PC-9 (cell line): ENCODE measurements around the gene ATP6V0E1. TPM values are rescaled to one million over a fixed set of nuclear protein-coding genes. Genes with fewer than 3 reads are reported as not detected.

Source experiments
- BruUV-seq: library from RNA; stranded (reverse); fragments of 400-500 nt; replicated peaks from 2 replicates; lab custom pipeline; 2021; lab: Mats Ljungman, UMichigan
- CTCF ChIA-PET: fragments of 300-600 bp; sonication (Branson Sonifier 250); formaldehyde crosslinking; loops from one replicate; lab custom pipeline; 2022; ENCODE audit warnings: antibody characterized with exemption; lab: Charles Lee
- POLR2A ChIA-PET: fragments of 300-600 bp; sonication (Branson Sonifier 250); formaldehyde crosslinking; loops from one replicate; lab custom pipeline; 2022; ENCODE audit warnings: antibody characterized with exemption; ENCODE audit not compliant: unreplicated experiment; lab: Charles Lee
- DNase-seq, 2 experiments: peaks; one replicate each; pipeline versions ENCODE4 v3.0.0 to v3.0.0-alpha.2; 2015 to 2022; ENCODE audit warnings: mixed read lengths in 1 of 2
- H2AFZ ChIP-seq: fragments of 200-600 bp; sonication (generic); 2 replicates; pipeline ENCODE4 v1.8.1; 2017; ENCODE audit warnings: antibody characterized with exemption
- H3F3A ChIP-seq: fragments of 200-600 bp; sonication (generic); 2 replicates; pipeline ENCODE4 v1.8.1; 2017; ENCODE audit warnings: antibody characterized with exemption, mild to moderate bottlenecking, low read depth; ENCODE audit not compliant: insufficient read depth
- H3K27ac ChIP-seq: fragments of 200-600 bp; sonication (generic); 2 replicates; pipeline ENCODE4 v1.6.1; 2016; ENCODE audit warnings: mixed run types
- H3K27me3 ChIP-seq: fragments of 200-600 bp; sonication (generic); 2 replicates; pipeline ENCODE4 v1.6.1; 2016; ENCODE audit warnings: low read depth, mixed run types; ENCODE audit not compliant: insufficient read depth
- H3K36me3 ChIP-seq: fragments of 200-600 bp; sonication (generic); 2 replicates; pipeline ENCODE4 v1.6.1; 2016; ENCODE audit warnings: low read depth, mixed run types
- H3K4me1 ChIP-seq: fragments of 200-600 bp; sonication (generic); replicated peaks from 2 replicates; pipeline ENCODE4 v1.6.1; 2016; ENCODE audit warnings: mixed run types; ENCODE audit not compliant: insufficient read depth
- H3K4me2 ChIP-seq: fragments of 200-600 bp; sonication (generic); 2 replicates; pipeline ENCODE4 v1.6.1; 2017; ENCODE audit warnings: mixed run types
- H3K4me3 ChIP-seq: fragments of 200-600 bp; sonication (generic); 2 replicates; pipeline ENCODE4 v1.6.1; 2016; ENCODE audit warnings: mixed run types
- H3K79me2 ChIP-seq: fragments of 200-600 bp; sonication (generic); 2 replicates; pipeline ENCODE4 v1.6.1; 2017; ENCODE audit warnings: low read depth, mixed run types
- H3K9me2 ChIP-seq: fragments of 200-600 bp; sonication (generic); 2 replicates; pipeline ENCODE4 v1.8.1; 2017; ENCODE audit warnings: mild to moderate bottlenecking; ENCODE audit not compliant: insufficient read depth
- H3K9me3 ChIP-seq: fragments of 200-600 bp; sonication (generic); 2 replicates; pipeline ENCODE4 v1.8.1; 2016; ENCODE audit warnings: low read depth; ENCODE audit not compliant: insufficient read depth
- H4K20me1 ChIP-seq: fragments of 200-600 bp; sonication (generic); 2 replicates; pipeline ENCODE4 v1.8.1; 2017; ENCODE audit not compliant: insufficient read depth
- CTCF ChIP-seq: fragments of 200-600 bp; sonication (generic); conservative IDR thresholded peaks from 2 replicates; pipeline ENCODE4 v1.6.1; 2017; ENCODE audit warnings: mixed run types, antibody characterized with exemption, mild to moderate bottlenecking, moderate library complexity
- EZH2 ChIP-seq: fragments of 200-600 bp; sonication (generic); IDR thresholded peaks from 2 replicates; pipeline ENCODE4 v1.8.0; 2017; ENCODE audit warnings: antibody characterized with exemption, low read depth
- intact Hi-C: fragments of 100-400 bp; cut with micrococcal nuclease; formaldehyde crosslinking; loops from one replicate; pipeline ENCODE4 v1.10.0; 2022; ENCODE audit not compliant: unreplicated experiment
- total RNA-seq: library from RNA; stranded (reverse); gene quantifications from 2 replicates; pipeline ENCODE4 v1.2.3, GENCODE V29; 2021

The ATP6V0E1 gene
- total RNA-seq, 1 experiment from 2014 or later: 251 TPM

DNA sequence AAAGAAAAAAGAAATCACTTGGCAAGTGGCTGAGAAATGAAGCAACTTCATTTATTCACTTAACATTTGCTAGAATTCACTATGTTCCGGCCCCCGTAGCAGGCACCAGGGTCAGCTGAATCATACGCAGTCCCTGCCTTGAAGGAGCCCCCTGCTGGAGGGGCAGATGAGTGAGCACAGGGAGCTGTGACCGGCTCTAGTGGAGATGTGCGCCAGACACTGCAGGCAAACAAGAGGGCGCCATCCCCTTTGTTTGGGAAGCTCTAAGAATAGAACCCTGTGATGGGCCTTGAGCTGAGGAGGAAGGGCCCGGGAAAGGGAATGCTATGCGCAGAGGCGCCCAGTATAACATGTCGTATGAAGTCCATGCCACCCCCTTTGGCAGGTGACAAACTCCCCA is 44.5 kb upstream of the ATP6V0E1 start:
- intact Hi-C loops: no loop called here
- POLR2A ChIA-PET: no interaction called here
- Histone ChIP-seq H3K79me2 (no peaks in the 10 kb centered on the region), H3K36me3 (0 out of 2 replicates have a peak, but pooled peaks cover 10% of the 10 kb centered on the region), H3F3A (no peaks in the 10 kb centered on the region), H3K9me2 (no peaks in the 10 kb centered on the region), H2AFZ (no peak overlapping the region), H3K4me3 (no peak overlapping the region), H3K27me3 (no peaks in the 10 kb centered on the region), H3K4me1 (no peaks in the 10 kb centered on the region), H3K27ac (no peak overlapping the region), H4K20me1 (no peaks in the 10 kb centered on the region), H3K9me3 (no peaks in the 10 kb centered on the region), H3K4me2 (no peak overlapping the region)
- no TSS peak for BruUV-seq
- peak in 1 of 2 experiments; percentile 16 for DNase-seq
- CTCF ChIA-PET: interaction anchor here (0.5 to 0.7 kb wide), 3 partner anchors 205 to 266 kb away, joined by 3 read pairs; no protein-coding TSS in a partner anchor
- TF ChIP-seq CTCF (peak; percentile 50), EZH2 (no peak)

DNA sequence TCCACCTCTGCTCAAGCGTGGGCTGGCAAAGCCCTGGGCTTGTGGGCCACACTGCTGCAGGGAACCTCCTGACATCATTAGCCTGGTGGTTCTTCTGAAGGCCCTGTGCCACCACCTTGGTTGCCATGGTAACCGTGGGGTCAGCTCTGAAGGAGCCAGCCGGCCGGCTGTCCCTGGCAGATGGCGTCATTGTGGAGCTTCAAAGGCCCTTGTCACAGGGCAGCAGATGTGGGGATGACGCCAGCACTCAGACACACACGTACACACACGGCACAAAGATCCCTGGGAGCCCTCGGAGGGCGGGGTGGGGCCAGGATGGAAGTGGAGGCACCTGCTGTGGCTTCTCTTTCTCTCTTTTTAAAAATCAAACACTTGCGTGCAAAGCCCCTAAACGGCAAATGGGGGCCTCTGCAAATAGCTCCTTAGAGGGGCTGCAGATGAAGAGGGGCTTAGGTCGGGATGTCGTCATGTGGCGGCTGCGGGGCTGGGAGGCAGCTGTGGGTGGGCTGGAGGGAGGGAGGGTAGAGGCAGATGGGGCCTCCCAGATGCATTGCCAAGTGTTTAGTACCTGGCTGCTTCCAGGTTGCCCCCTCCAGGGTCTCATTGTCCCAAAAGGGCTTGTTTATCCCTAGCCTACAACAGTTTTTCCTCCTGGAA is 43.8 kb upstream of the ATP6V0E1 start:
- Histone ChIP-seq H4K20me1 (no peaks in the 10 kb centered on the region), H3F3A (no peaks in the 10 kb centered on the region), H3K27me3 (no peaks in the 10 kb centered on the region), H3K4me2 (no peak overlapping the region), H3K79me2 (no peaks in the 10 kb centered on the region), H3K36me3 (0 out of 2 replicates have a peak, but pooled peaks cover 10% of the 10 kb centered on the region), H3K27ac (no peak overlapping the region), H3K4me1 (no peaks in the 10 kb centered on the region), H3K9me3 (no peaks in the 10 kb centered on the region), H3K9me2 (no peaks in the 10 kb centered on the region), H2AFZ (no peak overlapping the region), H3K4me3 (no peak overlapping the region)
- CTCF ChIA-PET: interaction anchor here (0.5 to 0.7 kb wide), 2 partner anchors 237 to 267 kb away, joined by 3 read pairs; no protein-coding TSS in a partner anchor
- POLR2A ChIA-PET: no interaction called here
- TF ChIP-seq EZH2 (no peak), CTCF (no peak)
- intact Hi-C loops: no loop called here
- no TSS peak for BruUV-seq
- no peak for DNase-seq

- Histone ChIP-seq H3F3A (no peaks in the 10 kb centered on the region), H3K4me3 (no peak overlapping the region), H2AFZ (no peak overlapping the region), H3K36me3 (0 out of 2 replicates have a peak, but pooled peaks cover 8% of the 10 kb centered on the region), H3K9me3 (no peaks in the 10 kb centered on the region), H3K27ac (no peak overlapping the region), H3K9me2 (no peaks in the 10 kb centered on the region), H3K4me1 (no peaks in the 10 kb centered on the region), H3K79me2 (no peaks in the 10 kb centered on the region), H3K4me2 (no peak overlapping the region), H4K20me1 (no peaks in the 10 kb centered on the region), H3K27me3 (no peaks in the 10 kb centered on the region)
- intact Hi-C loops: no loop called here
- POLR2A ChIA-PET: no interaction called here
- CTCF ChIA-PET: interaction anchor here (0.6 to 0.7 kb wide), 3 partner anchors 13 to 390 kb away, joined by 3 to 11 read pairs (median 4); no protein-coding TSS in a partner anchor
- no peak for DNase-seq
- no TSS peak for BruUV-seq
- no peak for TF ChIP-seq CTCF
- TF ChIP-seq EZH2: no peak
Observed at GRCh38 chr5:172940268-172941066, 43.1 kb upstream of the ATP6V0E1 start.
